GM13976 (cell line): ENCODE data around the gene PRKCH.

ENCODE experiments used
- DNase-seq: peaks from one replicate; pipeline ENCODE4 v3.0.0; 2012; ENCODE audit warnings: low spot score
- in situ Hi-C: fragments of 300-500 bp; cut with MboI; formaldehyde crosslinking; loops from one replicate; pipeline ENCODE4 v1.12.0; 2022; ENCODE audit warnings: low sequenced_read_pairs, mixed read lengths, inconsistent platforms; ENCODE audit not compliant: unreplicated experiment
- TF ChIP-seq, protein P1 (sequence below): IDR thresholded peaks from 2 replicates; pipeline ENCODE4 v1.5.1; 2012; ENCODE audit warnings: borderline replicate concordance, mild to moderate bottlenecking; ENCODE audit not compliant: insufficient read depth; ENCODE audit errors: extremely low read depth, missing control alignments, control extremely low read depth

PRKCH gene

DNA sequence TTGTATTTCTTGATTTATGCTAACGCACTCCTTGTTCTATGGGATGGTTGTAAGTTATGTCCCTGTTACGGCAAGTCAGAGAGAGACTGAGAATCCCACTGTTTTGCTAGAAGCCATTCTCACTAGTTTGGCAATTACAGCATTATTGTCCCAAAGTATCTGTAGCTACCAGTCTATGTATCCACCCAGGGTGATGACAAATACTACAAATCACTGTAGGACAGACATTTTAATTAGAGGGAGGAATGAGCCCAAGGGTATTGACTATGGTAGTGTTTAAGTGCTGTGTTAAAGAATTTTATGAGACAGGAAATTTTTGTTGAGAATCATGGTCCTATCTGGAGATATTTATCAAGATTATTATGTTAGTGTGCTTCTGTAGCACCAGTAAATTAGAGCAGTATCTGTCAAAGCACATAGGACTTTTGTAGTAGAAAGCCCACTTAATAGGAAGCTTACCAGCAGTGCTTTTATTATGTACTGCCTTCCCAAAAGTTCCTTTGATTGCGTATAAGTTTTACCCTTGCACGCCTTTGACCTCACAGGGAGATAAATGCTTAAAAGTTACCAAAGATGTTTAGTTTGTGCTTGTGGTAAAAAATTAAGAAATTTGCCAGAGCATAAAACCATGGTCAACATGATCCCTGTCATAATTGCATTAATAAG is 10.7 kb downstream of the PRKCH start:
- in situ Hi-C loops, result no loop called here
- TF ChIP-seq, protein P1, sequence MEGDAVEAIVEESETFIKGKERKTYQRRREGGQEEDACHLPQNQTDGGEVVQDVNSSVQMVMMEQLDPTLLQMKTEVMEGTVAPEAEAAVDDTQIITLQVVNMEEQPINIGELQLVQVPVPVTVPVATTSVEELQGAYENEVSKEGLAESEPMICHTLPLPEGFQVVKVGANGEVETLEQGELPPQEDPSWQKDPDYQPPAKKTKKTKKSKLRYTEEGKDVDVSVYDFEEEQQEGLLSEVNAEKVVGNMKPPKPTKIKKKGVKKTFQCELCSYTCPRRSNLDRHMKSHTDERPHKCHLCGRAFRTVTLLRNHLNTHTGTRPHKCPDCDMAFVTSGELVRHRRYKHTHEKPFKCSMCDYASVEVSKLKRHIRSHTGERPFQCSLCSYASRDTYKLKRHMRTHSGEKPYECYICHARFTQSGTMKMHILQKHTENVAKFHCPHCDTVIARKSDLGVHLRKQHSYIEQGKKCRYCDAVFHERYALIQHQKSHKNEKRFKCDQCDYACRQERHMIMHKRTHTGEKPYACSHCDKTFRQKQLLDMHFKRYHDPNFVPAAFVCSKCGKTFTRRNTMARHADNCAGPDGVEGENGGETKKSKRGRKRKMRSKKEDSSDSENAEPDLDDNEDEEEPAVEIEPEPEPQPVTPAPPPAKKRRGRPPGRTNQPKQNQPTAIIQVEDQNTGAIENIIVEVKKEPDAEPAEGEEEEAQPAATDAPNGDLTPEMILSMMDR, result no peak
- DNase-seq, result no peak

DNA sequence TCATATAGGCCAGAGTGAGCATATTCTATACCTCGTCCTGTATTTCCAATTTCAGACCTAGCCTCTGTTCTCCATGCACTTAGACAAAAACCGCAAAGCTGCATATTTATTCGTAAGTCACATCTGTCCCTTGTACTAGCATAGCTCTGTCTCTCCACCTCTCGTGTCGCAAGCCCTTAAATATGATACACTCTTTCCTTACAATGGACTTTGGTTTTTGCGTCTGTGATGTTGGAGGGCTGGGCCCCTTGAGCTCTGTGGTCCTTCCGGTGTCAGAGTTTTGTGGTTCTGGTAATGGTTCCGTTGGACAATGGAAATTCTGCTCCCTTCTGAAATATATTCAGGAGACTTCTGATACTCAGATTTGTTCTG is 11.3 kb downstream of the PRKCH start:
- TF ChIP-seq, protein P1, result no peak
- no peak for DNase-seq
- in situ Hi-C loops, result no loop called here

DNA sequence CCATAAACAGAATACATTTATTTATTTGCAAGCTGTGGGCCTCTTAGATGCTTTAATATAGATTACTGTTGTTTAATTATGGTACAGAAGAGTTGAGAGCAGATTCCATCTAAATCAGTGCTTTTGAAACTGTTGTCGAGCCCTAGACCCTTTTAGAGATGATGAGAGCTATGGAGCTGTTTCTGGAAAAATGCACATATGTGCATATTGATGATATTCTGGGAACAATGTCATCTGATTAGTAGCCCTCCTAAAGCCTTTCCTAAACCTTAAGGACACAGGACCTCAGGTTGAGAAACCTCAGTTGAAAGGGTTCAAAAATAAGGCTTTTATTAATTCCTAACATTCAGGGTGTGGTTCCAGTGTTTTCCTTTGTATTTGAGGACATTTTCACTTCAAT is 11.7 kb downstream of the PRKCH start:
- in situ Hi-C loops, result no loop called here
- DNase-seq, result no peak
- TF ChIP-seq, protein P1, result no peak

DNA sequence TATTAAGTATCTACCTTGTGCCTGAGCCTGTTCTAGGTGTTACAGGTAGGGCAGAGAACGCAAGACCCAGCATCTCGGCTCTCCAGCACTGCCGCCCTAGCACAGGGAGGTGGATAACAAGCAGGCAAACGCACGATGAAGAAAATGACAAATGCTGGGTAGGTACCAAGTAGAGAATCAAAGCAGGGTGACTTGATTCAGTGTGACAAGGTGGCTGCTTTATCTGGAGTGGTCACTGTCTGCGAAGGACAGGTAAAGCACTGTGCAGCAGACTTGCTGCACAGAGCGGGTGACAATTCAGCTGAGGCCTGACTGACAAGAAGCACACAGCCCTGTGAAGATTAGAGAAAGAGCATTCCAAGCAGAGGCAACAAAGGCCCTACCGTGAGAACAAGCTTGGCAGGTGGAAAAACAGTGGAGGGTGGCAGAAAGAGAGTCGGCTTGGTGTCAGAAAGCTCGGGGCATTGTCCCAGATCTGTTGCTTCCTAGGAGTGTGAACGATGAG is 12.9 kb downstream of the PRKCH start:
- TF ChIP-seq, protein P1, result no peak
- in situ Hi-C loops, result no loop called here
- no peak for DNase-seq

DNA sequence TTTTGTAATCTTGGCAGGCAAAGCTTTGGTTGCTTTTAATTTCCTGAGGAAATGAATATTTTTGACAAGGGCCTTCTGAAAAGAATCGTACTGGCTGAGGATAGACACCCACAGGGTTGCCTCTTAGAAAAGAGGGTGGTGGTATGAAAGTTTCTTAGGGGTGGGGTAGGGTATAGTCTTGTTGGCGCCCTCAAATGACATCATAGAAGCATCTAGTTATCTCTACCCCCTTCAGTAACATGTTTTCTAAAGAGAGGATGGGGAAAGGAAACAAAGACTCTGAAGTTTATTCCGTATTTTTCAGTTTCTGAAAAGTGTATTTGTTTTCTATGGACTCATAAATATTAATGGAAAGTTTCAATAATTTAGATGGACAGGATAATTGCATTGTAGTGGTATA is 13.7 kb downstream of the PRKCH start:
- TF ChIP-seq, protein P1, result no peak
- in situ Hi-C loops, result no loop called here
- no peak for DNase-seq

DNA sequence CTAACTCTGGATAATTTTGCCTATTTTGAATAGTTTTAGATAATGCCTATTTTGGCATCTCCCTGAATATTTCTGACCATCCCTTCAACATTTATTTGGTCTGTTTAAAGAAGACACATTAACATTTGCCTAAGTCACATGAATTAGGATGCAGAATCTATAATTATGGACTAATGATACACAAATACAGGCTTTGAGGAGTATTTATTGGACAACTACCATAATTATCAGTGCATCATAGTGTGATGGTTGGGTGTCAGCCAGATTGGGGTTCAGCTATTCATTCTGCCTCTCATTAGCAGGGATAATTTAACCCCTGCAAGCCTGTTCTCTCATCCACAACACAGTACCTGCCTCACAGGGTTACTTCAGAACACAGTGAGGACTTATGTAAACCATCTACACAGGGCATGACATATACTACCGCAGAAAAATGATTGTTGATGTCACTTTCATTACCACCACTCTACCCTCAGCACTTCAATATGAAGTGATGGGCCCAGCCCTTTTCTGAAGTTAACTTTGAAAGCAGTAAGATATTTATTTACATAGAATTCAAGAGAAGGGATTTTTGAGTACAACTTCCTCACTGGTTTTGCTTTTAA is 14.4 kb downstream of the PRKCH start:
- TF ChIP-seq, protein P1, result no peak
- in situ Hi-C loops, result no loop called here
- no peak for DNase-seq
